Cerebellar nuclear complex (tissue), 1 donor: ENCODE measurements around the gene FGFR2.

Source experiments
- DNase-seq, 2 experiments: peaks; one replicate each; lab custom pipeline; 2025; lab: John Stamatoyannopoulos, UW

Gene FGFR2

GRCh38 chr10:121452581-121452980 lies 145.7 kb downstream of the FGFR2 start:
- DNase-seq: no peak

- no peak for DNase-seq
Measured at GRCh38 chr10:121450247-121450646, 148.0 kb downstream of the FGFR2 start.

GRCh38 chr10:121449482-121449924 lies 148.7 kb downstream of the FGFR2 start:
- no peak for DNase-seq

- no peak for DNase-seq
Measured at GRCh38 chr10:121448766-121449421, 149.3 kb downstream of the FGFR2 start.

- DNase-seq: no peak
Measured at GRCh38 chr10:121444520-121445165, 153.6 kb downstream of the FGFR2 start.

GRCh38 chr10:121442086-121442935 lies 155.9 kb downstream of the FGFR2 start:
- no peak for DNase-seq

- DNase-seq: no peak
Measured at GRCh38 chr10:121440461-121440860, 157.8 kb downstream of the FGFR2 start.

- no peak for DNase-seq
Measured at GRCh38 chr10:121438333-121438732, 159.9 kb downstream of the FGFR2 start.

GRCh38 chr10:121437596-121437995 lies 160.6 kb downstream of the FGFR2 start:
- DNase-seq: no peak

GRCh38 chr10:121436630-121437341 lies 161.5 kb downstream of the FGFR2 start:
- DNase-seq: no peak

GRCh38 chr10:121436281-121436629 lies 162.0 kb downstream of the FGFR2 start:
- no peak for DNase-seq

- DNase-seq: no peak
Measured at GRCh38 chr10:121435099-121435875, 163.0 kb downstream of the FGFR2 start.

- DNase-seq: no peak
Measured at GRCh38 chr10:121433965-121434364, 164.3 kb downstream of the FGFR2 start.

GRCh38 chr10:121428867-121429266 lies 169.4 kb downstream of the FGFR2 start:
- DNase-seq: no peak
